K562 treated with DMSO at 1 percent for 48 hours (cell line): Measurements from ENCODE around the gene PCK2. TPM values are rescaled to one million over a fixed set of nuclear protein-coding genes. Genes with fewer than 3 reads are reported as not detected.

Experiments
- total RNA-seq: library from RNA; unstranded; fragments of 300-600 nt; gene quantifications from 2 replicates; pipeline ENCODE4 v1.2.3, GENCODE V29; 2022; ENCODE audit warnings: low replicate concordance; ENCODE audit errors: extremely low read depth

Gene PCK2
- total RNA-seq: not detected in 2 replicates

GRCh38 chr14:24093901-24094840 lies at the start of gene PCK2:
PCK2 (plus strand) TSS chr14:24094311; CDS start chr14:24094406, 95 bp downstream.

GRCh38 chr14:24051789-24052655 lies 42.1 kb upstream of the PCK2 start, which contains the start of gene CARMIL3:
CARMIL3 (plus strand) TSS chr14:24052009; CDS start chr14:24052154, 145 bp downstream.

DNA sequence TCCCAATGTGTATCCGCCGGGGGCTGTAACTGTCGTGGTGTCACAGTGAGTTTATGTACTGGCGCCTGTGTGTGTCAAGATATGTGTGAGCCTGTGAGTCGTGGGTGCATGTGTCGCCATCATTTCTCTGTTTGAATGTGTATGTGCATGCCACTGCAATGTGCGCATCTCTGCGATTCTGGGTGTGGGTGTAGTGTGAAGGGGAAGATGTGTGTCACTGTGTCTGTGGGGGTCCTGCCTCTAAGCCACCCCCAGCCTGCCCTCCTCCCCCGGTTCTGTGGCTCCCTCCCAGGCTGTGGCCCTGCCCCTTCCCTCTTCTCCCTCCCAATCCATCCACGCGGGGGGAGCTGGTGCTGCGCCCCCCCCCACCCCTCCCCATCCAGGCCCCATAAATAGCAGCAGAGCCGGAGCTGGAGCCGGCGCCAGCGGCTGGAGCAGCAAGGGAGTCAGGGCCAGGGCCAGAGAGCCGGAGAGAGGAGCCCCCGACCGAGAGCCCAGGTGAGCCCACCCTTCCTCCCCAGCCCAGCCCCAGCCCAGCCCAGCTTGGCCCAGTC lies 22.9 kb upstream of the PCK2 start, which contains the start of gene CPNE6:
Gene CPNE6 (plus strand): TSS at position 419 of the 554 bp plus-strand sequence. CDS start 1,375 bp downstream, outside the sequence.

GRCh38 chr14:24114532-24115421 lies 20.7 kb downstream of the PCK2 start, which contains the start of the genes DCAF11 and NRL:
DCAF11 (plus strand) TSS chr14:24114777; CDS start chr14:24115595, 818 bp downstream.
NRL (minus strand) TSS chr14:24114949; CDS start chr14:24082848, 32,101 bp downstream.

GRCh38 chr14:24130380-24130716 lies 36.2 kb downstream of the PCK2 start, which contains the start of gene FITM1:
FITM1 (plus strand) TSS chr14:24130659; CDS start chr14:24131564, 905 bp downstream.

DNA sequence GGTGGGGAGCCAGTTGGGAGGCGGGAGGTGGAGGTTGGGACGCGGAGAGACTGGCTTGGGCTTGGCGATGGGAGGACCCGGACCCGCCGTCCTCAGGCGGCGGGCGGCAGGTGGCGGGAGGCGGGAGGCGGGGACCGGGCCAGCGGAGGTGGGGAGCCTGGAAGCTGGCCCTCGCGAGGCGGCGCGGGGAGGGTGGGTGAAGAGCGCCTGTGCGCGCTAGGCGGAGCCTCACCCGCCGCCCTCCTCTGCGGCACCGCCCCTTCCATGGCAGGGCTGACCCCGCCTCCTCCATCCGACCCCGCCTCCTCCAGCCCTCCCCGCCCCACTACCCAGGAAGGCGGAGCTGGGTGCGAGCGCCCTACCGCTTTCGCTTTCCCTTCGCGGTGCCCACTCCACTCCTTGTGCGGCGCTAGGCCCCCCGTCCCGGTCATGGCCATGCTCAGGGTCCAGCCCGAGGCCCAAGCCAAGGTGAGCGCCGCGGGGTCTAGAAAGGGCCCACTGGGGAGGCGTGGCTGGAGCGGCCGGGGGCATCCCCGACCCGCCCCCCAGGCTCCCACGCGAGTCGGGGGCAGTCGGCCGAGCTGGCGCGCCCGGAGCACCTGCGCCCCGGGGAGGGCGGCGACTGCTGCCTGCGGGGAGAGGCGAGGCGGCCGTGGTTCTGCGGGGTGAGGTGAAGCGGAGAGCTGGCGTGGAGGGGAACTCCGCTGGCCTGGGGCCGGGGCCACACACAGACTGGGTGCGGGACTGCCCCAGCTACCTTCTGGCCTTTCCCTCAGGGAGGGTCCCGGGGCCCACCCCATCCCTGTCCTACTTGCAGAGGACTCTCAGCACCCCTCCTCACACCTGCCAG lies 41.9 kb downstream of the PCK2 start, which contains the start of gene PSME1:
Gene PSME1 (plus strand): TSS at position 361 of the 850 bp plus-strand sequence. CDS start 69 bp downstream, at position 430.

DNA sequence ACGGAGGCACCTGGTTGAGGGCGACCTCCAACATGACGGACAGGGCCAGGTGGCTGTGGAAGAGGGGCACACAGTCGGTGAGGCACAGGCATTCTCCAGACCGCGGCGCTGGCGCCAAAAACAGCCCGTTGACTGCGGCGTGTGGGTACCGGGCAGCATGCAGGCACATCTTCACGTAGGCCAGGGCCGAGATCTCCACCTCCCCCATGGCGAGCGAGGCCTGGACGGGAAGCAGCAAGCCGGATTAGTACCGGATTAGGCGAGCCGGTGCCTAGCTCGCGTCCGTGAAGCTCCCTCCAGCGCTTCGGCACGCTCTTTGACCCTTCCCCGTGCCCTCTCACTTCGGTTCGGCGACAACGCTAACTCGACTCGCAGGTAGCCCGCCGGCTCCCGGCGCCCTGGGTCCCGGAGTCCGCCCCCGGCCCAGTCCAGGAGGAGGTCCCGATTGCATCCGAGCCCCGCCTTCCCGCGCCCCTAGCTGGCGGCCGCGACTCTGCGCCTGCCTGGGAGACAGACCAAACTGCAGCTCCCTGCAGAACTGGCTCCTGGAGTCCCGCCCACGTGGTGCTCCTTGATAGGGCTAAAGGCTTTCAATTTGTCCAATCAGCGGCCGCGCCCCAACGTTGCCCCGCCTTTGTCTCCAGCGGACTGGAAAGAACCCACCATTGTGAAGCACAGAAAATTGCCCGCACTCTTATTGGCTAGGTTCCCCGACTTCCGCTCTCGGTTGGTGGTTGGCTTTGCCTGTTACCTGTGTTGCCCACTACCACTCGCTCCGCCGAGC lies 47.2 kb downstream of the PCK2 start, which contains the start of gene EMC9:
Gene EMC9 (minus strand): TSS at position 495 of the 784 bp plus-strand sequence. CDS start 287 bp downstream, at position 208.

DNA sequence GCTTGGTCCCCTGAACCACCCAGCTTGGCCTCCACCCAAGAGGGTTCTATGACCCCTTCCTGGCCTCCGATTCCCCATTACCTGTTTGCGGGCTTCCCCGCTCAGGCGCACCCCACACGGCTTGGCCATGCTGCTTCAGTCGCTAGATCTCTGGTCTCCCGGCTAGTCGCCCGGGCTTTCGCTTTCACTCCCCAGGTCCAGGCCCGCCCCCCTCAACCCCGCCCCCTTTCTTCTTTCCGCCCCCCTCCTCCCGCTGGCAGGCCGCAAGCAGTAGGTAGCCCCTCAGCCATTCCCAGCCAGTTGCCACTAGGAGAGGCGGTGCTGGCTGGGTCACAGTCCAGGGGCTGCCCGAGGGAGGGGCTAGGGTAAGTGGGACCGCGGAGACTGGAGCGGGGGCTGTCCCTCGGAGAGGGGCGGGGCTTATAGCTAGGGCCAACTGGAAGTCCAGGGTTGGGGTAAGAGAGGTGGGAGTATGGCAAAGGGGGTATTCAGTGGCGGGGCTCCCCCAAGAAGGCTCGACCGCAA lies 52.4 kb downstream of the PCK2 start, which contains the start of gene PSME2:
Gene PSME2 (minus strand): TSS at position 158 of the 525 bp plus-strand sequence. CDS start 29 bp downstream, at position 129.

DNA sequence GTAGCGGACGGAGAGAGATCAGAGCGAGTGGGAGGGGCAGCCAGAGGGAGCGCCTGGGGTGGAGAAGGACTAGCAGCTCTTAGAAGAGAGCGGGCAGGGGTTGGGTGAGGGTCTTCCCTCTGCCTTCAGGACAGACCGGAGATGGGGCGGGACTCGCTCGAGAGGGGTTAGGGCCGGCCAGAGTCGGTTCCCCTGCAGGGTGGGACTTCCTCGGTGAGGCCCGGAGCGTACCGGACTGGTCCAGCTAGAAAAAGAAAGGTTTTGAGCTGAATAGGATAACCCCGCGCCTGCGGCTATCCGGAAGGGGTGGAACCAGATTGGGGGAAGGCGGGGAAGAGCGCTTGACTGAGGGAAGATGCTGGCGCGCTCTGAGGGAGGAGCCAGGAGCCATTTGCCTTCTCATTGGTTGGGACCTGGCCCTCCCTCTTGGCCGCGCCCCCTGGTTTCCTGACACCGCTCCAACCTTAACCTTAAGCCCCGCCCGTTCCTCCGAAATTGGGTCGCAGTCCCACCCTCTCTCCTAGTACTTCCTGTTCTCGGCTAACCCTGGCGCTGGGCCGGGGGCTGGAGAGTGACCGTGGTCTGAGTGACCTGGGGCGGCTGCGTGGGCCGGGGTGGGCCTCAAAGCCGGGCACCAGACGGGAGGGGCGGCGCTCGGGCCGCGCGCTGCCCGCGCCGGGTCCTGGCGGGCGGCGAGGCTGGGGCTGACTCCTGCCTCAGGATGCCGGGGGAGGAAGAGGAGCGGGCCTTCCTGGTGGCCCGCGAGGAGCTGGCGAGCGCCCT lies 53.1 kb downstream of the PCK2 start, which contains the start of gene RNF31:
Gene RNF31 (plus strand): TSS at position 521 of the 783 bp plus-strand sequence. CDS start 201 bp downstream, at position 722.

Other genes with a start within 250 kb of the PCK2 start
- gene DHRS4, start 140.5 kb upstream of the PCK2 start, total RNA-seq: not detected in 2 replicates
- not detected in 2 replicates for gene DHRS4L2, start 105.4 kb upstream of the PCK2 start, total RNA-seq
- gene CARMIL3, start 42.3 kb upstream of the PCK2 start, total RNA-seq: not detected in 2 replicates
- gene CPNE6, start 22.7 kb upstream of the PCK2 start, total RNA-seq: not detected in 2 replicates
- not detected in 2 replicates for gene DCAF11, start 20.5 kb downstream of the PCK2 start, total RNA-seq
- gene NRL, start 20.6 kb downstream of the PCK2 start, total RNA-seq: not detected in 2 replicates
- not detected in 2 replicates for gene FITM1, start 36.3 kb downstream of the PCK2 start, total RNA-seq
- gene PSME1, start 41.9 kb downstream of the PCK2 start, total RNA-seq: not detected in 2 replicates
- not detected in 2 replicates for gene EMC9, start 47.3 kb downstream of the PCK2 start, total RNA-seq
- not detected in 2 replicates for gene PSME2, start 52.3 kb downstream of the PCK2 start, total RNA-seq
- not detected in 2 replicates for gene RNF31, start 53.2 kb downstream of the PCK2 start, total RNA-seq
- not detected in 2 replicates for gene IRF9, start 67.0 kb downstream of the PCK2 start, total RNA-seq
- gene REC8, start 77.8 kb downstream of the PCK2 start, total RNA-seq: not detected in 2 replicates
- gene IPO4, start 94.5 kb downstream of the PCK2 start, total RNA-seq: not detected in 2 replicates
- gene TM9SF1, start 101.1 kb downstream of the PCK2 start, total RNA-seq: not detected in 2 replicates
- not detected in 2 replicates for gene TSSK4, start 111.4 kb downstream of the PCK2 start, total RNA-seq
- not detected in 2 replicates for gene CHMP4A, start 119.2 kb downstream of the PCK2 start, total RNA-seq
- not detected in 2 replicates for gene MDP1, start 121.8 kb downstream of the PCK2 start, total RNA-seq
- not detected in 2 replicates for gene NEDD8, start 138.1 kb downstream of the PCK2 start, total RNA-seq
- gene GMPR2, start 138.6 kb downstream of the PCK2 start, total RNA-seq: not detected in 2 replicates
- not detected in 2 replicates for gene TINF2, start 148.3 kb downstream of the PCK2 start, total RNA-seq
- gene TGM1, start 168.9 kb downstream of the PCK2 start, total RNA-seq: not detected in 2 replicates
- not detected in 2 replicates for gene RABGGTA, start 177.3 kb downstream of the PCK2 start, total RNA-seq
- gene DHRS1, start 205.5 kb downstream of the PCK2 start, total RNA-seq: not detected in 2 replicates
- not detected in 2 replicates for gene NOP9, start 205.5 kb downstream of the PCK2 start, total RNA-seq
- not detected in 2 replicates for gene CIDEB, start 213.7 kb downstream of the PCK2 start, total RNA-seq
- gene LTB4R2, start 215.8 kb downstream of the PCK2 start, total RNA-seq: not detected in 2 replicates
- gene LTB4R, start 217.2 kb downstream of the PCK2 start, total RNA-seq: not detected in 2 replicates
- not detected in 2 replicates for gene ADCY4, start 240.8 kb downstream of the PCK2 start, total RNA-seq
- gene RIPK3, start 245.7 kb downstream of the PCK2 start, total RNA-seq: not detected in 2 replicates